HepG2 (cell line): Measurements from ENCODE around the gene ZNF396. TPM values are rescaled to one million over a fixed set of nuclear protein-coding genes. Genes with fewer than 3 reads are reported as not detected.
A peak's percentile ranks its signal among the peaks of the same experiment; 100 is the strongest.

Source experiments
- ATF7-NPFF ChIP-seq: sonication (generic); formaldehyde crosslinking; IDR thresholded peaks from 2 replicates; pipeline ENCODE4 v1.8.1; 2023; ENCODE audit warnings: mild to moderate bottlenecking, low read depth, missing genetic modification reagents, moderate library complexity
- BRD4 ChIP-seq: sonication (generic); formaldehyde crosslinking; IDR thresholded peaks from 2 replicates; pipeline ENCODE4 v1.4.0; 2020; ENCODE audit warnings: missing genetic modification reagents
- DNMT1 ChIP-seq: sonication (generic); formaldehyde crosslinking; IDR thresholded peaks from 2 replicates; pipeline ENCODE4 v1.5.1; 2020; ENCODE audit warnings: mild to moderate bottlenecking, missing genetic modification reagents
- HDAC2 ChIP-seq: sonication (generic); formaldehyde crosslinking; IDR thresholded peaks from 2 replicates; pipeline ENCODE4 v1.4.0; 2020; ENCODE audit warnings: missing genetic modification reagents
- HNRNPLL ChIP-seq: fragments of 200-400 bp; formaldehyde crosslinking; IDR thresholded peaks from 2 replicates; pipeline ENCODE4 v1.6.1; 2017; ENCODE audit warnings: mild to moderate bottlenecking, low read depth, low read length; ENCODE audit not compliant: poor library complexity, severe bottlenecking
- NR2C2 ChIP-seq: sonication (generic); formaldehyde crosslinking; IDR thresholded peaks from 2 replicates; pipeline ENCODE4 v1.4.0; 2020; ENCODE audit warnings: missing genetic modification reagents, mild to moderate bottlenecking, moderate library complexity, borderline replicate concordance
- PHF8 ChIP-seq: sonication (generic); formaldehyde crosslinking; IDR thresholded peaks from 2 replicates; pipeline ENCODE4 v1.5.0; 2020; ENCODE audit warnings: missing genetic modification reagents
- RFX5 ChIP-seq: IDR thresholded peaks from 2 replicates; pipeline ENCODE4 v1.6.1; 2011; ENCODE audit warnings: low read depth, low read length, improper control_type of control experiment
- SAP130 ChIP-seq: IDR thresholded peaks from 2 replicates; pipeline ENCODE4 v1.6.1; 2016; ENCODE audit warnings: low read depth
- SRY ChIP-seq: sonication (generic); formaldehyde crosslinking; IDR thresholded peaks from 2 replicates; pipeline ENCODE4 v1.8.0; 2022; ENCODE audit warnings: mild to moderate bottlenecking, missing genetic modification reagents
- ZNF563 ChIP-seq: sonication (generic); formaldehyde crosslinking; IDR thresholded peaks from 2 replicates; pipeline ENCODE4 v1.8.0; 2022; ENCODE audit warnings: mild to moderate bottlenecking, moderate library complexity, missing genetic modification reagents
- polyA plus RNA-seq, 8 experiments: library from polyadenylated mRNA; depleted of rRNA in 3 of 8; stranded (reverse) in 7 of 8; unstranded in 1 of 8; fragments of >200 nt; fragmentation: Illumina TruSeq in 4 of 8; extraction: Trizol in 4 of 8; gene quantifications; 2 replicates each; pipeline versions ENCODE4 v1.2.1 to v1.2.3, GENCODE V29; 2011 to 2016; ENCODE audit warnings: low read depth in 4 of 8, missing spikeins in 1 of 8, mixed read lengths in 1 of 8; ENCODE audit not compliant: insufficient read depth in 1 of 8
- total RNA-seq, 5 experiments: library from RNA; depleted of rRNA; stranded (reverse); fragments of >200 nt; fragmentation: Illumina TruSeq; extraction: Trizol; gene quantifications; 2 replicates each; pipeline ENCODE4 v1.2.3, GENCODE V29; 2016; ENCODE audit warnings: low read depth in 1 of 5
- TF ChIP-seq, protein P1 (sequence below), 2 experiments: fragments of 450-650 bp in 1 of 2; sonication (generic) in 1 of 2; formaldehyde crosslinking in 1 of 2; IDR thresholded peaks; 2 replicates each; pipeline versions ENCODE4 v1.6.1 to v1.8.0; 2016 to 2022; ENCODE audit warnings: antibody characterized with exemption in 1 of 2, mild to moderate bottlenecking in 1 of 2, missing genetic modification reagents in 1 of 2
- TF ChIP-seq, protein P2 (sequence below): sonication (generic); formaldehyde crosslinking; IDR thresholded peaks from 2 replicates; pipeline ENCODE4 v1.4.0; 2020; ENCODE audit warnings: missing genetic modification reagents

The ZNF396 gene
- total and polyA plus RNA-seq, 2 of the 13 experiments (the other 11 are each of a cell fraction or from before 2014, with no cell fraction given): 0.25 to 0.75 TPM

DNA sequence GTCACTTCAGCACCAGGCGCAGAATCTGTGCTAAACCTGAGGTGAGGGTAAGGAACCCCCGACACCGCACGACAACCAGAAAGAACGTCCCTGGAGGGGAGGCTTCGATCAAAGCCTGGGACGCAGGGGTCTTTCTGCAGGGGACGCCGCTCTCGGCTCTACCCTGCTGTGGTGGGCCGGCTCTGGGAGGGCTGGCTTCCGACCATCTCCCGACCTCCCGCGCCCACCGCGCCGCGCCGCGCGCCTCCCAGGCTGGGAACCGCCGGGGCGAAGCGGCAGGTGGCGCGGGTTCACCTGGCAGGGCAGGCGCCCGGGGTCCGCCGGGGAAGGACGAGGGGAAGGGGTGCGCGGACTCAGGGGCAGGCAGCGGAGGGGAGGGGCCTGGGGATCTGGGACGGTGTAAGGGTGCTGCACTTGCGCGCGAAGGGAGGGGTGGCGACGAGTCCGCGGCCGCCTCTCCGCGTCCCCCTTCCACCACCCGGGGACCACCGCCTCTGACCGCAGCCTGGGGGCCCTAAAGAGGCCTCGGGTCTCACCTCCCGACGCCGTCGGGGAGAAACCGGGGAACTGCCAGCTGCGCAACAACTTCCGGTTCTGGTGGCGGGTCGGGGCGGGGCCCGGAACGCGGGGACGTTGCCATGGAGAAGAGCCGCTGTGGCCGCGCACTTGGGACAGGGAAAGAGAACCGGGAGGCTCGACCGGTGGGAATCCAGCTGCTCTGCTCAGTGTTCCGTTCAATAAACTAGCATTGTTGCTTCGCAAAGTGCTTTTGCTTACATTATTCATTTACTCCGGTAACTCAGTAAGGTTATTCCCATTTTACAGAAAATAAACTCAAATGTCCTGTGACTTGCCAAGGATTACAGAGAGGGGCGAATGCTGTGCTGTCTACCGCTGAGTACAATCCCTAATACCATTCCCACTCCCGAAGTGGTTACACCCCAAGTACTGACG, at the start of gene ZNF396 (continued):
- TF ChIP-seq, protein P1, sequence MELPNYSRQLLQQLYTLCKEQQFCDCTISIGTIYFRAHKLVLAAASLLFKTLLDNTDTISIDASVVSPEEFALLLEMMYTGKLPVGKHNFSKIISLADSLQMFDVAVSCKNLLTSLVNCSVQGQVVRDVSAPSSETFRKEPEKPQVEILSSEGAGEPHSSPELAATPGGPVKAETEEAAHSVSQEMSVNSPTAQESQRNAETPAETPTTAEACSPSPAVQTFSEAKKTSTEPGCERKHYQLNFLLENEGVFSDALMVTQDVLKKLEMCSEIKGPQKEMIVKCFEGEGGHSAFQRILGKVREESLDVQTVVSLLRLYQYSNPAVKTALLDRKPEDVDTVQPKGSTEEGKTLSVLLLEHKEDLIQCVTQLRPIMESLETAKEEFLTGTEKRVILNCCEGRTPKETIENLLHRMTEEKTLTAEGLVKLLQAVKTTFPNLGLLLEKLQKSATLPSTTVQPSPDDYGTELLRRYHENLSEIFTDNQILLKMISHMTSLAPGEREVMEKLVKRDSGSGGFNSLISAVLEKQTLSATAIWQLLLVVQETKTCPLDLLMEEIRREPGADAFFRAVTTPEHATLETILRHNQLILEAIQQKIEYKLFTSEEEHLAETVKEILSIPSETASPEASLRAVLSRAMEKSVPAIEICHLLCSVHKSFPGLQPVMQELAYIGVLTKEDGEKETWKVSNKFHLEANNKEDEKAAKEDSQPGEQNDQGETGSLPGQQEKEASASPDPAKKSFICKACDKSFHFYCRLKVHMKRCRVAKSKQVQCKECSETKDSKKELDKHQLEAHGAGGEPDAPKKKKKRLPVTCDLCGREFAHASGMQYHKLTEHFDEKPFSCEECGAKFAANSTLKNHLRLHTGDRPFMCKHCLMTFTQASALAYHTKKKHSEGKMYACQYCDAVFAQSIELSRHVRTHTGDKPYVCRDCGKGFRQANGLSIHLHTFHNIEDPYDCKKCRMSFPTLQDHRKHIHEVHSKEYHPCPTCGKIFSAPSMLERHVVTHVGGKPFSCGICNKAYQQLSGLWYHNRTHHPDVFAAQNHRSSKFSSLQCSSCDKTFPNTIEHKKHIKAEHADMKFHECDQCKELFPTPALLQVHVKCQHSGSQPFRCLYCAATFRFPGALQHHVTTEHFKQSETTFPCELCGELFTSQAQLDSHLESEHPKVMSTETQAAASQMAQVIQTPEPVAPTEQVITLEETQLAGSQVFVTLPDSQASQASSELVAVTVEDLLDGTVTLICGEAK (IDR thresholded peaks at IDR 0.05): 0 out of 2 replicates have a peak, but pooled peaks have one; percentile 10
- TF ChIP-seq, protein P1 (CRISPR knock-in tag; IDR thresholded peaks at IDR 0.05): no peak
- TF ChIP-seq DNMT1 (0 out of 2 replicates have a peak, but pooled peaks have one; percentile 38), ZNF563 (CRISPR knock-in tag) (peak; percentile 63; the same call in 1 of the 2 replicates), SRY (CRISPR knock-in tag) (0 out of 2 replicates have a peak, but pooled peaks have one; percentile 32), RFX5 (no peak), NR2C2 (CRISPR knock-in tag) (peak; percentile 85), HNRNPLL (peak; percentile 67), ATF7-NPFF (no peak; the same call in 1 of the 2 replicates), HDAC2 (CRISPR knock-in tag) (peak; percentile 58; the same call in 1 of the 2 replicates), PHF8 (CRISPR knock-in tag) (peak; percentile 77), SAP130 (peak; percentile 91), BRD4 (0 out of 2 replicates have a peak, but pooled peaks have one; percentile 26)
- TF ChIP-seq, protein P2, sequence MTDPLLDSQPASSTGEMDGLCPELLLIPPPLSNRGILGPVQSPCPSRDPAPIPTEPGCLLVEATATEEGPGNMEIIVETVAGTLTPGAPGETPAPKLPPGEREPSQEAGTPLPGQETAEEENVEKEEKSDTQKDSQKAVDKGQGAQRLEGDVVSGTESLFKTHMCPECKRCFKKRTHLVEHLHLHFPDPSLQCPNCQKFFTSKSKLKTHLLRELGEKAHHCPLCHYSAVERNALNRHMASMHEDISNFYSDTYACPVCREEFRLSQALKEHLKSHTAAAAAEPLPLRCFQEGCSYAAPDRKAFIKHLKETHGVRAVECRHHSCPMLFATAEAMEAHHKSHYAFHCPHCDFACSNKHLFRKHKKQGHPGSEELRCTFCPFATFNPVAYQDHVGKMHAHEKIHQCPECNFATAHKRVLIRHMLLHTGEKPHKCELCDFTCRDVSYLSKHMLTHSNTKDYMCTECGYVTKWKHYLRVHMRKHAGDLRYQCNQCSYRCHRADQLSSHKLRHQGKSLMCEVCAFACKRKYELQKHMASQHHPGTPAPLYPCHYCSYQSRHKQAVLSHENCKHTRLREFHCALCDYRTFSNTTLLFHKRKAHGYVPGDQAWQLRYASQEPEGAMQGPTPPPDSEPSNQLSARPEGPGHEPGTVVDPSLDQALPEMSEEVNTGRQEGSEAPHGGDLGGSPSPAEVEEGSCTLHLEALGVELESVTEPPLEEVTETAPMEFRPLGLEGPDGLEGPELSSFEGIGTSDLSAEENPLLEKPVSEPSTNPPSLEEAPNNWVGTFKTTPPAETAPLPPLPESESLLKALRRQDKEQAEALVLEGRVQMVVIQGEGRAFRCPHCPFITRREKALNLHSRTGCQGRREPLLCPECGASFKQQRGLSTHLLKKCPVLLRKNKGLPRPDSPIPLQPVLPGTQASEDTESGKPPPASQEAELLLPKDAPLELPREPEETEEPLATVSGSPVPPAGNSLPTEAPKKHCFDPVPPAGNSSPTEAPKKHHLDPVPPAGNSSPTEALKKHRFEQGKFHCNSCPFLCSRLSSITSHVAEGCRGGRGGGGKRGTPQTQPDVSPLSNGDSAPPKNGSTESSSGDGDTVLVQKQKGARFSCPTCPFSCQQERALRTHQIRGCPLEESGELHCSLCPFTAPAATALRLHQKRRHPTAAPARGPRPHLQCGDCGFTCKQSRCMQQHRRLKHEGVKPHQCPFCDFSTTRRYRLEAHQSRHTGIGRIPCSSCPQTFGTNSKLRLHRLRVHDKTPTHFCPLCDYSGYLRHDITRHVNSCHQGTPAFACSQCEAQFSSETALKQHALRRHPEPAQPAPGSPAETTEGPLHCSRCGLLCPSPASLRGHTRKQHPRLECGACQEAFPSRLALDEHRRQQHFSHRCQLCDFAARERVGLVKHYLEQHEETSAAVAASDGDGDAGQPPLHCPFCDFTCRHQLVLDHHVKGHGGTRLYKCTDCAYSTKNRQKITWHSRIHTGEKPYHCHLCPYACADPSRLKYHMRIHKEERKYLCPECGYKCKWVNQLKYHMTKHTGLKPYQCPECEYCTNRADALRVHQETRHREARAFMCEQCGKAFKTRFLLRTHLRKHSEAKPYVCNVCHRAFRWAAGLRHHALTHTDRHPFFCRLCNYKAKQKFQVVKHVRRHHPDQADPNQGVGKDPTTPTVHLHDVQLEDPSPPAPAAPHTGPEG (CRISPR knock-in tag): 0 out of 2 replicates have a peak, but pooled peaks have one; percentile 57
